OCI-LY1 (cell line): ENCODE measurements around the gene BRF1.
A peak's percentile ranks its signal among the peaks of the same experiment; 100 is the strongest.

Experiments used
- H2AFZ ChIP-seq: fragments of 200-600 bp; sonication (generic), shearing (Covaris generic); 2 replicates; pipeline ENCODE4 v1.6.0; 2014; ENCODE audit warnings: antibody characterized with exemption, mild to moderate bottlenecking, low read length
- H3F3A ChIP-seq: fragments of 200-600 bp; sonication (generic), shearing (Covaris generic); 2 replicates; pipeline ENCODE4 v1.6.0; 2014; ENCODE audit warnings: mild to moderate bottlenecking, antibody characterized with exemption, low read length, moderate library complexity; ENCODE audit not compliant: insufficient read depth
- H3K27ac ChIP-seq: fragments of 200-600 bp; sonication (generic); 2 replicates; pipeline ENCODE4 v1.5.1; 2014; ENCODE audit warnings: low read length, mixed run types, mild to moderate bottlenecking, low read depth; ENCODE audit not compliant: poor library complexity, severe bottlenecking
- H3K27me3 ChIP-seq: fragments of 200-600 bp; sonication (generic); 2 replicates; pipeline ENCODE4 v1.6.0; 2014; ENCODE audit warnings: antibody characterized with exemption, mild to moderate bottlenecking, low read length, moderate library complexity; ENCODE audit not compliant: insufficient read depth
- H3K36me3 ChIP-seq: fragments of 200-600 bp; sonication (generic); 2 replicates; pipeline ENCODE4 v1.6.1; 2014; ENCODE audit warnings: mild to moderate bottlenecking, antibody characterized with exemption, low read length, moderate library complexity, mixed read lengths; ENCODE audit not compliant: insufficient read depth
- H3K4me1 ChIP-seq: fragments of 200-600 bp; sonication (generic); 2 replicates; pipeline ENCODE4 v1.5.1; 2014; ENCODE audit warnings: mild to moderate bottlenecking, low read length, moderate library complexity; ENCODE audit not compliant: insufficient read depth, severe bottlenecking
- H3K4me2 ChIP-seq: fragments of 200-600 bp; sonication (generic), shearing (Covaris generic); 2 replicates; pipeline ENCODE4 v1.6.1; 2014; ENCODE audit warnings: low read length
- H3K4me3 ChIP-seq: fragments of 200-600 bp; sonication (generic); 2 replicates; pipeline ENCODE4 v1.5.1; 2014; ENCODE audit warnings: low read length, low read depth, mild to moderate bottlenecking, mixed read lengths; ENCODE audit not compliant: poor library complexity, severe bottlenecking
- H3K79me2 ChIP-seq: fragments of 200-600 bp; shearing (Covaris generic); 2 replicates; pipeline ENCODE4 v1.6.1; 2016; ENCODE audit warnings: mixed run types, low read length, mixed read lengths; ENCODE audit not compliant: insufficient read depth
- H3K9ac ChIP-seq: fragments of 200-600 bp; sonication (generic), shearing (Covaris generic); 2 replicates; pipeline ENCODE4 v1.6.1; 2014; ENCODE audit warnings: mild to moderate bottlenecking, low read length, mixed read lengths
- H3K9me2 ChIP-seq: fragments of 200-600 bp; sonication (generic), shearing (Covaris generic); 2 replicates; pipeline ENCODE4 v1.6.1; 2014; ENCODE audit warnings: low read depth, mild to moderate bottlenecking, low read length, mixed read lengths
- H3K9me3 ChIP-seq: fragments of 200-600 bp; shearing (Covaris generic); 2 replicates; pipeline ENCODE4 v1.6.1; 2014; ENCODE audit warnings: low read length, mixed read lengths
- H4K20me1 ChIP-seq: fragments of 200-600 bp; sonication (generic), shearing (Covaris generic); 2 replicates; pipeline ENCODE4 v1.6.0; 2016; ENCODE audit warnings: mild to moderate bottlenecking, low read length; ENCODE audit not compliant: insufficient read depth
- EZH2 ChIP-seq: fragments of 200-600 bp; sonication (generic), shearing (Covaris generic); IDR thresholded peaks from 2 replicates; pipeline ENCODE4 v1.8.0; 2017; ENCODE audit warnings: borderline replicate concordance, mixed run types, mild to moderate bottlenecking, antibody characterized with exemption, low read length, moderate library complexity, mixed read lengths
- TF ChIP-seq, protein P1 (sequence below): fragments of 200-600 bp; sonication (generic), shearing (Covaris generic); IDR thresholded peaks from 2 replicates; pipeline ENCODE4 v1.5.1; 2017; ENCODE audit warnings: mild to moderate bottlenecking, antibody characterized with exemption, low read length, moderate library complexity, mixed read lengths

Gene BRF1

DNA sequence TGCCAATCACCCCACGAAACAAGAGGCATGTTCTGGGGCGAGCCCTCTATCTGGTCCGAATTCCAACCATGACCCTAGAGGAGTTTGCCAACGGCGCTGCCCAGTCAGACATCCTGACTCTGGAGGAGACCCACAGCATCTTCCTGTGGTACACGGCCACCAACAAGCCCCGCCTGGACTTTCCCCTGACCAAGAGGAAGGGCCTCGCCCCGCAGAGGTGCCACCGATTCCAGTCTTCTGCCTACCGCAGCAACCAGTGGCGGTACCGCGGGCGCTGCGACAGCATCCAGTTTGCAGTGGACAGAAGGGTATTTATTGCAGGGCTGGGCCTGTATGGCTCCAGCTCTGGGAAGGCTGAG is 50.8 kb downstream of the BRF1 start:
- no peak for TF ChIP-seq EZH2
- TF ChIP-seq, protein P1, sequence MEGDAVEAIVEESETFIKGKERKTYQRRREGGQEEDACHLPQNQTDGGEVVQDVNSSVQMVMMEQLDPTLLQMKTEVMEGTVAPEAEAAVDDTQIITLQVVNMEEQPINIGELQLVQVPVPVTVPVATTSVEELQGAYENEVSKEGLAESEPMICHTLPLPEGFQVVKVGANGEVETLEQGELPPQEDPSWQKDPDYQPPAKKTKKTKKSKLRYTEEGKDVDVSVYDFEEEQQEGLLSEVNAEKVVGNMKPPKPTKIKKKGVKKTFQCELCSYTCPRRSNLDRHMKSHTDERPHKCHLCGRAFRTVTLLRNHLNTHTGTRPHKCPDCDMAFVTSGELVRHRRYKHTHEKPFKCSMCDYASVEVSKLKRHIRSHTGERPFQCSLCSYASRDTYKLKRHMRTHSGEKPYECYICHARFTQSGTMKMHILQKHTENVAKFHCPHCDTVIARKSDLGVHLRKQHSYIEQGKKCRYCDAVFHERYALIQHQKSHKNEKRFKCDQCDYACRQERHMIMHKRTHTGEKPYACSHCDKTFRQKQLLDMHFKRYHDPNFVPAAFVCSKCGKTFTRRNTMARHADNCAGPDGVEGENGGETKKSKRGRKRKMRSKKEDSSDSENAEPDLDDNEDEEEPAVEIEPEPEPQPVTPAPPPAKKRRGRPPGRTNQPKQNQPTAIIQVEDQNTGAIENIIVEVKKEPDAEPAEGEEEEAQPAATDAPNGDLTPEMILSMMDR = no peak
- H3K79me2 ChIP-seq = no peaks in the 10 kb centered on the region
- no peak overlapping the region for H3K27ac ChIP-seq
- no peaks in the 10 kb centered on the region for H3K9me2 ChIP-seq
- H3K27me3 ChIP-seq = no peaks in the 10 kb centered on the region
- peaks cover 21% of the 10 kb centered on the region for H3K36me3 ChIP-seq
- H3K4me3 ChIP-seq = no peak overlapping the region
- no peaks in the 10 kb centered on the region for H3F3A ChIP-seq
- H4K20me1 ChIP-seq = no peaks in the 10 kb centered on the region; the same call in 1 of the 2 replicates
- H2AFZ ChIP-seq = no peak overlapping the region
- H3K4me1 ChIP-seq = peaks cover 11% of the 10 kb centered on the region
- H3K4me2 ChIP-seq = no peak overlapping the region
- no peaks in the 10 kb centered on the region for H3K9me3 ChIP-seq
- H3K9ac ChIP-seq = no peak overlapping the region

DNA sequence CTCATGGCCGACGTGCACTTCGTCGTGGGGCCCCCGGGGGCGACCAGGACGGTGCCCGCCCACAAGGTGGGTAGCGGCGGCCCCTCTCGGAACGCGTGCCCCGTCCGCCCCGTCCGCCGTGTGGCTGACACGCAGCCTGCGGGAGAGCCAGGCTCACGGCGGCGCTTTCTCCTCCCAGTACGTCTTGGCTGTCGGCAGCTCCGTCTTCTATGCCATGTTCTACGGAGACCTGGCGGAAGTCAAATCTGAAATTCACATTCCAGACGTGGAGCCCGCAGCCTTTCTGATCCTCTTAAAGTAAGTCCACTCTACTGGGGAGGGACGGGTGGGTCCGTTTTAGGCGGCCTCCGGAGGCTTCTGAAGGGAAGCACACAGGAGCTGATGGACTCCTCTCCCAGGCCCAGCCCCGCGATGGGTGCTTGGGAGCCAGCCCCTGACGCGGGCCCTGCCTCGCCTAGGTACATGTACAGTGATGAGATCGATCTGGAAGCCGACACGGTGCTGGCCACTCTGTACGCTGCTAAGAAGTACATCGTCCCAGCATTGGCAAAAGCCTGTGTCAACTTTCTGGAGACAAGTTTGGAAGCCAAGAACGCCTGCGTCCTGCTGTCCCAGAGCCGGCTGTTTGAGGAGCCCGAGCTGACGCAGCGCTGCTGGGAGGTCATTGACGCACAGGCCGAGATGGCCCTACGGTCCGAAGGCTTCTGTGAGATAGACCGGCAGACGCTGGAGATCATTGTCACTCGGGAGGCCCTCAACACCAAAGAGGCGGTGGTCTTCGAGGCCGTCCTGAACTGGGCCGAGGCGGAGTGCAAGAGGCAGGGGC is 51.4 kb downstream of the BRF1 start:
- no peaks in the 10 kb centered on the region for H3K79me2 ChIP-seq
- no peak for TF ChIP-seq EZH2
- H2AFZ ChIP-seq = no peak overlapping the region
- no peaks in the 10 kb centered on the region; the same call in 1 of the 2 replicates for H4K20me1 ChIP-seq
- H3K9ac ChIP-seq = peak overlapping the region; percentile 66; the same call in 1 of the 2 replicates
- H3K9me2 ChIP-seq = no peaks in the 10 kb centered on the region
- H3K4me2 ChIP-seq = peak overlapping the region; percentile 81
- no peaks in the 10 kb centered on the region for H3K9me3 ChIP-seq
- H3K4me1 ChIP-seq = peaks cover 11% of the 10 kb centered on the region
- peaks cover 21% of the 10 kb centered on the region for H3K36me3 ChIP-seq
- H3F3A ChIP-seq = no peaks in the 10 kb centered on the region
- H3K4me3 ChIP-seq = peak overlapping the region; percentile 65
- no peaks in the 10 kb centered on the region for H3K27me3 ChIP-seq
- no peak overlapping the region for H3K27ac ChIP-seq

DNA sequence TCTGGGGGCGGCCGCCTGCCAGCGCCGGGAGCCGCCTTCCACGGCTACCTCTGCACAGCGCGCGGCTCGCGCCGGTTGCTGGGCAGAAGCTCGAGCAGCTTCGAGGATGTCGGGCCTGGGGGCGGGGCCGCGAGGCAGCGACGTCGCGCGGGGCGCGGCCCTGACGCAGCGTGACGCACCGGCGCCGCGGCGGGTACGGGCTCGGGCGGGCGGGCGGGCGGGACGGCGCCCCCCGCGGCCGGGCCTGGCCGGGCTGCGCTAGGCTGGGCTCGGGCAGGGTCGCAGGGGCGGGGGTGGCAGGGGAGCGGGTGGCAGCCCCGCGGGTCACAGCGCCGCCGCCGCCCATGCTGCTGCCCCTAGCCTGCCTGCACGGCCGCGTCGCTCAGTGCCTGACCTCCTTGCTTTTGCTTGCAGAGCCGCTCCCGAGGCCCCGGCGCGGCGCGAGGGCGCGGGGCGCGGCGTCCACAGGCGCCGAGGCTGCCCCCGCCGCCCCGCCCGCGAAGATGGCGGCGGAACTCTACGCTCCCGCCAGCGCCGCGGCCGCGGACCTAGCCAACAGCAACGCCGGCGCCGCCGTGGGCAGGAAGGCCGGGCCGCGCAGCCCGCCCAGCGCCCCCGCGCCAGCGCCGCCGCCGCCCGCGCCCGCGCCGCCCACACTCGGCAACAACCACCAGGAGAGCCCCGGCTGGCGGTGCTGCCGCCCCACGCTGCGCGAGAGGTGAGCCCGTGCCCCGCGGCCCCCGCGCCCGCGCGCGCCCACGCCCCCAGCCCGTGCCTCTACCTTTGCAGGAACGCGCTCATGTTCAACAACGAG is 52.2 kb downstream of the BRF1 start, which contains the start of gene BTBD6:
TSS of gene BTBD6 (plus strand) at position 166 of the 814 bp plus-strand sequence. CDS start at position 345, 179 bp downstream.
- Histone ChIP-seq H3K27ac (no peak within 1 kb of the TSS), H4K20me1 (no peaks in the 10 kb centered on the region; the same call in 1 of the 2 replicates), H3K79me2 (no peaks in the 10 kb centered on the region), H3K4me3 (peak within 1 kb of the TSS; percentile 69), H3F3A (no peaks in the 10 kb centered on the region), H3K9me3 (no peaks in the 10 kb centered on the region), H3K4me2 (peak within 1 kb of the TSS; percentile 96), H3K4me1 (peaks cover 11% of the 10 kb centered on the region), H3K9me2 (no peaks in the 10 kb centered on the region), H3K36me3 (peaks cover 21% of the 10 kb centered on the region), H3K9ac (peak within 1 kb of the TSS; percentile 78), H2AFZ (no peak within 1 kb of the TSS), H3K27me3 (no peaks in the 10 kb centered on the region)
- no peak for TF ChIP-seq EZH2
- TF ChIP-seq, protein P1 = no peak
